HG03378 (cell line): ENCODE results near the gene PCGF3.
"Not testable (repeated sequence)": the region's sequence is repeated elsewhere in the genome, so short reads cannot be mapped to it uniquely, and the experiment has no call there.

ENCODE experiments used
- ATAC-seq: cut with Tn5 transposase; IDR thresholded peaks from one replicate; pipeline ENCODE4 v1.9.1; 2021; ENCODE audit warnings: mild to moderate bottlenecking, moderate library complexity; ENCODE audit not compliant: unreplicated experiment

The PCGF3 gene

DNA sequence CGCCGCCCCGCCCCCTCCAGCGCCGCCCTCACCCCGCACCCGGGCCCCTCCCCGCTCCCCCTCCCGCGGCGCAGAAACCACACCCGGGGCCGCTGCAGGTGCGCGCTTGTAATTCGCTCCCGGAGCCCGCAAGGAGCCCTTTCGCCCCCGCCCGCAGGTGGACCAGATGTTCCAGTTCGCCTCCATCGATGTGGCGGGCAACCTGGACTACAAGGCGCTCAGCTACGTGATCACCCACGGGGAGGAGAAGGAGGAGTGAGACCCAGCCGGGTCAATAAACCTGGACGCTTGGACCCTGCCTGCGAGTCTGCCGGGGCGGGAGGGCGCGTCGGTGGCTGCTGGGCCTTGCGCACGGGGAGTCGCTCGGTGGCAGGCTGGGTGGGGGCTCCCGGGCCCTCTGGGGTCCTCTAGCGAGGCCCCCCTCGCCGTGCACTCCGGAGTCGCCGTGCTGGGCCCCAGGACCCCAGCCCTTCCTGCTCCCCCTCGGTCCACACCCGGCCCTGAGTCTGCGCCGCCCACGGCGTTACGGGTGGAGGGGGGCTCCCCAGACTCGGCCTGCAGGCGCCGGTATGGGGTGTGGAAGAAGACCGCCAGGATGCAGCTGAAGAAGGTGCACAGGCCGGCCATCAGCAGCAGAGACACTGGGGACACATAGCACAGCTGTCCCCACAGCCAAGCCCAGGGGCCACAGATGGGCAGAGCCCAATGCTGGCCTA lies 23.7 kb upstream of the PCGF3 start:
- no peak for ATAC-seq

DNA sequence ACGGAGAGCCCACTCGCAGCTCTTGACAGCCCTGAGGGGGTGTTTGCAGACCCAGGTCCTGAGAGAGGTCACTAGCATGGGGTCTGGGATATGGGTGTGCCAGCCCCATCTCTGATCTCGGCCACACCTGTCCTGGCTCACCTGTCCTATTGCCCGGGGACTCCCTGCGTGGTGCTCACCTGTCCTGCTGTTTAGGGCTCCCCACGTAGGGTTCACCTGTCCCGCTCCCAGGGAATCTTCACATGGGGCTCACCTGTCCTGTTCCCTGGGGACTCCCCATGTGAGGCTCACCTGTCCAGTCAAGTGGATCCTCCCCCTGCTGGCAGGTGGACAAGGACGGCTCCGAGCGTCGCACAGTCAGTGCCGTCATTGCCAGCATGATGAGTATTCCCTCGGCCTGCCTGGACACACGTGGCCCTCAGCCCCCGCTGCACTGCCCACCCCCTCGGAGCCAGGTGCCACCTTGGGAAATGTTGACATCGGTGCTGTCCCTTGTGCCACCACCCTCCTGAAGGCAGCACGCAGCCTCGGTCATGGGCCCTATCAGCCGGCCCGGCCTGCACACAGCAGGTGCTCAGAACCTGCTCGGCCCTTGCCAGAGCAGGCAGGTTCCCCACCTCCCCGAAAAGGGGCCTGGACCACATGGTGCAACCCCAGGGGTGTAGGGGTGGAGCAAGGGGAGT lies 23.0 kb upstream of the PCGF3 start:
- no peak for ATAC-seq

- ATAC-seq: no peak
Measured at GRCh38 chr4:683247-683897, 22.3 kb upstream of the PCGF3 start.

GRCh38 chr4:683982-684622 lies 21.5 kb upstream of the PCGF3 start:
- no peak for ATAC-seq

GRCh38 chr4:684623-685327 lies 20.9 kb upstream of the PCGF3 start:
- ATAC-seq: no peak

DNA sequence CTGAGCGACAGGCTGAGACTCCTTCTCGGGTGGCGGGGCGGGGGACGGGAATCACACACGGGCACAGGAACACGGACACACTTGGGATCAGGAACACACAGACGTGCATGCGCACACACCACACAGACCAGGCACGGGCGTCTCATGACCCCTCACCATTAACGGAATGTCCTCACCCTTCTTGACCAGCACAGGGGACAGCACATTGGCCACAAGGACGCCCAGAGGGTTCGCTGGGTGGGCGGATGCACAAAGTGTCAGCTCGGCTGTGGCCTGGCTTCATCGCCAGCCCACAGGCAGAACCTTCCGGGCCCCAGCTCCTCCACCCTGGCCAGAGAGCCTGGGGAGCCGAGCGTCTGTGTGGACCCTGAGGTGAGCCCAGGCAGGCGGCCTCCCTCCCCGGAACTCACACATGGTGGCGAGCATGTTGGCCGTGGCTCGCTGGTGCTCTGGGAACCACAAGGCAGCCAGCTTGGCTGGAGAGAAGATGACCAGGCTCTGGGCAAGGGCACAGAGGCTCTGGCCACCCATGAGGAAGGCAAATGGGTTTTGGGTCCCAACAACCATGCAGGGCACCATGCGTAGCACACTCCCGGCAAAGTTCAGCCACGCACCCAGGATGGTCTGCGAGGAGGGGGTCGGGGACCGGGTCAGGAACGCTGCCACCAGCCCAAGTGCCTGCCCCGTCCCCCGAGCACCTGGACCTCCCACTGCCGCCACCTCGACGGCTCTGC lies 19.8 kb upstream of the PCGF3 start:
- ATAC-seq: no peak

DNA sequence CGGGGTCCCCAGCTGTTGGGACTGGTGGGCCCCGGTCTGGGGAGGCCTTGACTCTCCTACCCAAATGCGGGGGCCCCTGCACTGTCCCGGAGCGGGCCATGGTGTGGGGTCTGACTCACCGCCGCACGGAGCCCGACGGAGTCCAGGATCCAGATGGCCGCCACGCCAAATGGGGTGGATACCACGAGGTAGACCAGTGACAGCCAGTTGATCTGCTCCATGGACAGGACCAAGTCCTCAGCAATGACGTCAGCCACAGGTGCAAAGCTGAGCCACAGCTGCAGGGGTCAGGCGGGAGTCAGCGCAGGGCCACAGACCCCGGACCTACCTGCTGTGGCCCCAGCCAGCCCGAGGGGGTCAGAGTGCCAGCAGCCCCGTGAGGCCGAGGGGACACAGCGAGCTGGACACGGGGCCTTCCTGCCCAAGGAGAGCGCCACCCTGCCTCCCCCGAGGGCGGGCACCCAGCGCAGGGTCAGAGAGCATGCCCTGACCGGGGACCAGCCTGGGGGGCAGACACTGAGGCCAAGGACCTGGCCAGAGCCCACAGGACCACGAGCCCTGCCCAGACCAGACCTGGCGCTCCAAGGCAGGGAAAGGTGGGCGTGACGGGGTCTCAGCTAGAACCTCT lies 19.1 kb upstream of the PCGF3 start:
- no peak for ATAC-seq

GRCh38 chr4:687048-687970 lies 18.3 kb upstream of the PCGF3 start:
- ATAC-seq: no peak

GRCh38 chr4:687971-688853 lies 17.4 kb upstream of the PCGF3 start:
- ATAC-seq: no peak

DNA sequence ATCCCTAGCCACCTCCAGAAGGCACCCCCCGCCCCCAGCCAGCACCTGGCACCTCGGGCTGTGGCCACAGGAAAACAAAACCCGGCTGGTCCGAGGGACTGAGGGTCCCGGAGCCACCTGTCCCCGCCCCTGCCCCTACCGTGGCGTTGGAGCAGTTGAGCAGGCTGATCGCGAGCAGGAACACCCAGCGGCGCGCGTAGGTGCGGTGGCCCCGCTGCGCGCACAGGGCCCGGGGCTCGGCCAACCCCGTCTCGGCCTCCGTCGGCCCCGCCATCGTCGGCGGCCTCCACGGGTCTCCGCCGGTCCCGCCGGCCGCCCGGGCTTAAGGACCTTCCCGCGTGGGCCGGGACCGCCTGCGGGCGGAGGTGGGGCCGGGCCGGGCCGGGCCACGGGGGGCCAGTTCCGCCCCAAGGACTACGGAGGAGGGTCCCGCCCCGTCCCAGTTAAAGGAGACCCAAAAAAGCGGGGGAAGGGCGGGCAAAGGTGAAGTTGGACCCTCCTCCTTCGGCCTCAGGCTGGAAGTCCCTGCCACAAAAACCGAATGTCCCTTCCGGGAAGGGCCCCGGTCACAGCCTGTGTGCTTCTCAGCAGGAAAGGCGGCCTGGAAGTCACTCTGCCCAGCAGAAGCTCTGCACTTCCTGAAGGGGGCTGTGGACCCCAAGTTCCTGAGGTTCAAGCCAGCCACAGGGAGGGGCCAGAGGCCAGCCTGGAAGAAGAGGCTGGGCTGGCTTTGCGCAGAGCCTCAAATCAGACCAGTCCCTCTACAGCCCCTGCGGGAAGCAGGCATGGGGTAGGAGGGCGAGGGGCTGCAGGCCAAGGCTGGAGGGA lies 16.6 kb upstream of the PCGF3 start, which contains the start of gene SLC49A3:
Gene SLC49A3 (minus strand): TSS at position 298 of the 828 bp plus-strand sequence. CDS start 24 bp downstream, at position 274.
- ATAC-seq: no peak

DNA sequence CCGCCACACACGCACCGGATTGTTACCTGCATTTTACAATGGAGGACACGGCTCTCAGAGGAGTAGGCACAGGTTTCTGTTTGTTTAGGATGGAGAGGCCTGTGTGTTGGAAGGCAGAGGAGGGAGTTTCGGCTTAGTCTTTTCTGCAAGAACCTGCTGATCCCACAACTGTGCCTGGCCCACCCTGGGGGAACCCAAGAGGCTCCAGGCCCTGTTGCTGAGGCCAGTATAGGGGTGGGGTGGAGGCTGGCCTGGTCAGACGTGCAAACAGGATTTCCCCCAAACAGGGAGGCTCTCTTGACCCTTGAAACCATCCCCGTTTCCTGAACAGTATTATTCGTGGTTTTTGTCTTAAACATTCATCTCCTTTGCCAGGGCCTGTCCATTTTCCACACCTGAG lies 15.9 kb upstream of the PCGF3 start:
- ATAC-seq: no peak

- ATAC-seq: no peak
Measured at GRCh38 chr4:692771-693554, 12.7 kb upstream of the PCGF3 start.

DNA sequence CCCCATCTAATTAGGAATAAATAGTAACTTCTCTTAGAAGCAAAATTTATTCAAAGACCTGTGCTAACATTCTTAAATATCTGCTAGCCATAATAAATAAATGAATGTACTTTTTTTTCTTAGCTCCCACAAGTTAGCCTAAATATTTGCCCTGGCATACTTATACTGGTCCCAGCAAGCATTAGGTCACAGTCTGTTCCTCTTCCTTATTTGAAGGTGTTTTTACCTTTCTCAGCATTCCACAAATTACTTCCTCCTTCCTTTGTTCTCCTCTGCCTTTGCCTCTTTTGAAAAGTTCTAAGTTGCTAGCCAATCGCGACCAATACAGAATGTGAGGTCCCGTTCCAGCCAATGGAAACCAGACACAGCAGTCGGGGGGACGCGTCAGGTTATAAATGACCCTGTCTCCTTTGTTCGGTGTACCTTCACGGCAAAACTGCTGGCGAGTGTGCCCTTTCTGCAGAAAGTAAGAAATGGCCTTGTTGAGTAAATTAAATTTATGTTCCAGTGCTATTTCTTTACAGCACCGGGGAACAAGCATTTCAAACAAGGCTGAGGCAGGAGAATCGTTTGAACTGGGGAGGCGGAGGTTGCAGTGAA lies 11.2 kb upstream of the PCGF3 start:
- not testable (repeated sequence) for ATAC-seq

DNA sequence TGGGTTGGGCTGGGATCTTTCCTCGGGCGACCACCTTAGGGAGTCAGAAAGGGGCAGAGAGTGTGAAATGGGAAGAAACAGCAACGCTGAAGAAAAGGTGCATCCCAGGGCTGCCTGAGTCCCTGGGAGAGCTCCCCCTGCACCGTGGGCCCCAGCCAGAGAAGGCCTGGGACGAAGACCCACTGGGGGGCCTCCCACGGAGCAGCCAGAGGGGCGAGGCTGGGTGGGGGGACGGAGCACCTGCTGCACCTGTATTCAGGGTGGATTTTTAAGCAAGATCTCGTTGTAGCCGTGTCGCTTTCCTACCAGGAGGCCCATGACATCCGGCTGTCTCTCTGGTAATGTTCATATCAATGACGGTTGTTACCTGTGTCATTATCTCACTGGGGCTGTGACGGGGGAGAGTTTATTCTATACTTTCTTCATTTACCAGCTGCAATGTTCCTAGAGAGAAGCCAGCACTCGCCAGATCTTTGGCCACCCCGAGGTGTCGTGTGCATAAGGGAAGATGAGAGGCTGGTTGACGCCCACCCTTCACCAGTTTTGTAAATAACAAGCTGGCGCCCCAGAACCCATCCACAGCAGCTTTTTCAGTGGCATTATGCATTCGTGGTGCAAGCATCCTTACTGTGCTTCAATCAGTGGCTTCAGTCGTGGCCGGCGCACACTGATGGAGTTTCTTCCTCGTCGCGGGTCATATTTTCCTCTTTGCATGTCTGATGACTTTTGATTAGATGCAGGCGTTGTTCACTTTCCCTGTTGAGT lies 5.6 kb upstream of the PCGF3 start:
- no peak for ATAC-seq
